Endothelial cell of umbilical vein (primary cell): ENCODE results near the gene PGAP3. TPM values are rescaled to one million over a fixed set of nuclear protein-coding genes. Genes with fewer than 3 reads are reported as not detected.

Experiments
- BruUV-seq: library from RNA; stranded (reverse); fragments of 400-500 nt; replicated peaks from 2 replicates; lab custom pipeline; 2021; lab: Mats Ljungman, UMichigan
- CTCF ChIA-PET: fragments of 300-600, 350-600 bp; sonication (Branson Sonifier 250); formaldehyde crosslinking; loops from one replicate; lab custom pipeline; 2021; ENCODE audit warnings: antibody characterized with exemption, inconsistent platforms; lab: Charles Lee
- POLR2A ChIA-PET: fragments of 300-600, 350-600 bp; sonication (Branson Sonifier 250); formaldehyde crosslinking; loops from one replicate; lab custom pipeline; 2021; ENCODE audit warnings: antibody characterized with exemption, inconsistent platforms; lab: Charles Lee
- DNase-seq: peaks from one replicate; pipeline ENCODE4 v3.0.0-alpha.2; 2011; ENCODE audit warnings: low read depth, low spot score
- FAIRE-seq: peaks from 2 replicates; lab custom pipeline; 2011; peaks lifted over from hg19 to GRCh38; lab: Jason Lieb, UNC
- H2AFZ ChIP-seq: 2 replicates; pipeline ENCODE4 v1.6.0; 2012; ENCODE audit warnings: low read depth, low read length, control low read depth, inconsistent platforms
- H3K27ac ChIP-seq: 2 replicates; pipeline ENCODE4 v1.5.1; 2011; ENCODE audit warnings: low read depth, mild to moderate bottlenecking, control low read depth, low read length, moderate library complexity; ENCODE audit not compliant: insufficient read depth
- H3K27me3 ChIP-seq, 2 experiments: 2 replicates each; pipeline versions ENCODE4 v1.6.0 to v1.6.1; 2011; ENCODE audit warnings: low read length in 2 of 2, mixed read lengths in 1 of 2; ENCODE audit not compliant: control insufficient read depth in 2 of 2, insufficient read depth in 2 of 2
- H3K36me3 ChIP-seq, 2 experiments: 2 replicates in 1 of 2; 3 replicates in 1 of 2; pipeline ENCODE4 v1.5.1; 2011; ENCODE audit warnings: low read length in 2 of 2, mild to moderate bottlenecking in 1 of 2, moderate library complexity in 1 of 2; ENCODE audit not compliant: control insufficient read depth in 2 of 2, insufficient read depth in 2 of 2; ENCODE audit errors: extremely low read depth in 1 of 2
- H3K4me1 ChIP-seq: 3 replicates; pipeline ENCODE4 v1.5.1; 2011; ENCODE audit warnings: mild to moderate bottlenecking, low read length; ENCODE audit not compliant: control insufficient read depth, insufficient read depth; ENCODE audit errors: extremely low read depth
- H3K4me2 ChIP-seq: 2 replicates; pipeline ENCODE4 v1.6.1; 2011; ENCODE audit warnings: low read length, control low read depth, mixed read lengths; ENCODE audit not compliant: insufficient read depth
- H3K4me3 ChIP-seq, 3 experiments: fragments of 200-600 bp in 1 of 3; sonication (generic), shearing (Covaris generic) in 1 of 3; replicated peaks in 1 of 3; 2 replicates each; pipeline ENCODE4 v1.5.1; 2011 to 2016; ENCODE audit warnings: control low read depth in 3 of 3, low read length in 3 of 3, mild to moderate bottlenecking in 2 of 3, inconsistent platforms in 1 of 3, low read depth in 1 of 3, moderate library complexity in 1 of 3; ENCODE audit not compliant: insufficient read depth in 1 of 3
- H3K79me2 ChIP-seq: 2 replicates; pipeline ENCODE4 v1.6.0; 2012; ENCODE audit warnings: low read length, inconsistent platforms; ENCODE audit not compliant: control insufficient read depth, insufficient read depth
- H3K9ac ChIP-seq: replicated peaks from 2 replicates; pipeline ENCODE3; 2011; ENCODE audit warnings: low read length, control low read depth; ENCODE audit not compliant: insufficient read depth; ENCODE audit errors: extremely low read depth
- H3K9me1 ChIP-seq: replicated peaks from 3 replicates; pipeline ENCODE4 v1.6.0; 2011; ENCODE audit warnings: mild to moderate bottlenecking, low read length; ENCODE audit not compliant: control insufficient read depth, insufficient read depth; ENCODE audit errors: extremely low read depth
- H3K9me3 ChIP-seq: replicated peaks from 2 replicates; pipeline ENCODE4 v1.5.1; 2012; ENCODE audit warnings: low read length, inconsistent platforms; ENCODE audit not compliant: control insufficient read depth, insufficient read depth
- H4K20me1 ChIP-seq: replicated peaks from 2 replicates; pipeline ENCODE3; 2011; ENCODE audit warnings: mild to moderate bottlenecking, low read length; ENCODE audit not compliant: control insufficient read depth, insufficient read depth; ENCODE audit errors: extremely low read depth
- GATA2 ChIP-seq: IDR thresholded peaks from 2 replicates; pipeline ENCODE4 v1.7.0; 2011; ENCODE audit warnings: low read depth, mild to moderate bottlenecking, moderate library complexity, mixed read lengths, low read length; ENCODE audit not compliant: insufficient read length, insufficient read depth
- MYC ChIP-seq: IDR thresholded peaks from one replicate; pipeline ENCODE4 v1.6.1; 2011; ENCODE audit warnings: mild to moderate bottlenecking, low read depth, low read length
- POLR2AphosphoS5 ChIP-seq: IDR thresholded peaks from 2 replicates; pipeline ENCODE4 v1.6.1; 2012; ENCODE audit warnings: low read depth, mild to moderate bottlenecking, control low read depth, low read length, moderate library complexity; ENCODE audit not compliant: insufficient read depth
- dilution Hi-C: fragments of 300-500 bp; cut with MboI; formaldehyde crosslinking; loops from one replicate; pipeline ENCODE4 v1.15.0; 2019; ENCODE audit warnings: low sequenced_read_pairs; ENCODE audit not compliant: extremely low pct_ligation_motif_present
- intact Hi-C: fragments of 100-400 bp; cut with micrococcal nuclease; formaldehyde crosslinking; loops from one replicate; pipeline ENCODE4 v1.10.0; 2022
- polyA plus RNA-seq, 4 experiments: library from polyadenylated mRNA; depleted of rRNA in 3 of 4; stranded (reverse) in 3 of 4; unstranded in 1 of 4; fragments of >200 nt; gene quantifications; 2 replicates each; pipeline versions ENCODE4 v1.2.1 to v1.2.3, GENCODE V29; 2011 to 2012; ENCODE audit warnings: missing spikeins in 1 of 4
- total RNA-seq: library from RNA; stranded (reverse); gene quantifications from 2 replicates; pipeline ENCODE4 v1.2.3, GENCODE V29; 2021
- TF ChIP-seq, protein P1 (sequence below), 2 donors: IDR thresholded peaks; 1 replicate in 1 of 2; 2 replicates in 1 of 2; pipeline ENCODE4 v1.5.1; 2011; ENCODE audit warnings: low read length in 2 of 2, mild to moderate bottlenecking in 2 of 2, moderate library complexity in 2 of 2, control low read depth in 1 of 2, inconsistent platforms in 1 of 2, low read depth in 1 of 2; ENCODE audit not compliant: insufficient read depth in 1 of 2; ENCODE audit errors: extremely low read depth in 1 of 2
- TF ChIP-seq, protein P2 (sequence below): IDR thresholded peaks from 2 replicates; pipeline ENCODE4 v1.6.1; 2011; ENCODE audit not compliant: insufficient read depth, insufficient read length

Gene PGAP3
- total and polyA plus RNA-seq, 2 donors (not counting 3 experiments of a cell fraction or from before 2014, with no cell fraction given), result 6.4 to 14.9 TPM

DNA sequence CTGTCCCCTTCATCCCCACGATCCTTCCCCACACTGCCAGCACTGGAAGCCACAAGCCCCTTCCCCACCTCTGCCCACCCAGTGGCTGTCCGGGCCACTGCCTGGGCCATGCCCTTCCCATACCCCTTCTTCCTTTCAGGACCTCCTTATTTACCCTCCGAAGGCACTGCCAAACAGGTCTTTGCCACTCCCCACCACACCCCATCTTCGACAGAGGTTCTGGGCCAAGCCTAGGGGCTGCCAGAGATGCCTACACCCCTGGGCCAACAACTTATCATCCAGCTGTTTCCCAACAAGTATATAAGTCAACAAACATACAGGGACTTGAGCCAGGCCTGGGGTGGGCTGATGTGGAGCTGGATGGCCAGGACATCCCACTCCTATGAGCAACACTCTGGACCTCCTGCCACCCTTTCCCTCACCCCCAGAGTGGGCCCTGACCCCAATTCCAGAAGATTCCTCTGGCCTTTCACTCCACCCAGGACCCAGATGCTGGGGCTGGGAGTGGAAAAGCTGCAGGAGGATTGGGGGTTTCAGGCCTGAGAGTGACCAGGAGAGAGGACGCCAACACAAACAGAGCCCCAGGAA, 62.6 kb downstream of the PGAP3 start:
- Histone ChIP-seq H4K20me1 (no peaks in the 10 kb centered on the region), H3K79me2 (no peaks in the 10 kb centered on the region), H3K36me3 (no peaks in the 10 kb centered on the region), H3K27me3 (peaks cover 47% of the 10 kb centered on the region in 2 experiments), H3K4me3 (no peak overlapping the region), H2AFZ (no peak overlapping the region), H3K9ac (no peak overlapping the region), H3K4me1 (no peaks in the 10 kb centered on the region), H3K9me3 (no peaks in the 10 kb centered on the region), H3K9me1 (no peaks in the 10 kb centered on the region), H3K4me2 (no peak overlapping the region), H3K27ac (no peak overlapping the region)
- FAIRE-seq (no peak), DNase-seq (no peak)
- ChIA-PET CTCF (interaction anchor here (0.6 to 3.4 kb wide), 8 partner anchors 8 to 130 kb away, joined by 3 to 70 read pairs (median 4); no protein-coding TSS in a partner anchor), POLR2A (no interaction called here)
- dilution Hi-C loops, result no loop called here
- intact Hi-C loops, result loop anchor here (10.0 kb wide), 1 partner anchor 330 kb away; no protein-coding TSS in a partner anchor
- TF ChIP-seq GATA2 (no peak), MYC (no peak), POLR2AphosphoS5 (no peak)
- TF ChIP-seq, protein P1, sequence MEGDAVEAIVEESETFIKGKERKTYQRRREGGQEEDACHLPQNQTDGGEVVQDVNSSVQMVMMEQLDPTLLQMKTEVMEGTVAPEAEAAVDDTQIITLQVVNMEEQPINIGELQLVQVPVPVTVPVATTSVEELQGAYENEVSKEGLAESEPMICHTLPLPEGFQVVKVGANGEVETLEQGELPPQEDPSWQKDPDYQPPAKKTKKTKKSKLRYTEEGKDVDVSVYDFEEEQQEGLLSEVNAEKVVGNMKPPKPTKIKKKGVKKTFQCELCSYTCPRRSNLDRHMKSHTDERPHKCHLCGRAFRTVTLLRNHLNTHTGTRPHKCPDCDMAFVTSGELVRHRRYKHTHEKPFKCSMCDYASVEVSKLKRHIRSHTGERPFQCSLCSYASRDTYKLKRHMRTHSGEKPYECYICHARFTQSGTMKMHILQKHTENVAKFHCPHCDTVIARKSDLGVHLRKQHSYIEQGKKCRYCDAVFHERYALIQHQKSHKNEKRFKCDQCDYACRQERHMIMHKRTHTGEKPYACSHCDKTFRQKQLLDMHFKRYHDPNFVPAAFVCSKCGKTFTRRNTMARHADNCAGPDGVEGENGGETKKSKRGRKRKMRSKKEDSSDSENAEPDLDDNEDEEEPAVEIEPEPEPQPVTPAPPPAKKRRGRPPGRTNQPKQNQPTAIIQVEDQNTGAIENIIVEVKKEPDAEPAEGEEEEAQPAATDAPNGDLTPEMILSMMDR (IDR thresholded peaks at IDR 0.05; ENCODE audit: extremely low read depth in 1 of 2, insufficient read depth in 1 of 2, low read depth in 1 of 2, low read length in 2 of 2), result no peak
- TF ChIP-seq, protein P2, sequence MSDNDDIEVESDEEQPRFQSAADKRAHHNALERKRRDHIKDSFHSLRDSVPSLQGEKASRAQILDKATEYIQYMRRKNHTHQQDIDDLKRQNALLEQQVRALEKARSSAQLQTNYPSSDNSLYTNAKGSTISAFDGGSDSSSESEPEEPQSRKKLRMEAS, result no peak
- BruUV-seq, result no TSS peak
